HCT116 (cell line): ENCODE data around the gene GRM5.

Experiments used
- CEBPB ChIP-seq: IDR thresholded peaks from 2 replicates; pipeline ENCODE4 v1.6.1; 2012; ENCODE audit warnings: low read depth
- CTCF ChIP-seq, 3 experiments: fragments of 200-600 bp in 1 of 3; sonication (generic) in 1 of 3; IDR thresholded peaks in 2 of 3; conservative IDR thresholded peaks in 1 of 3; 2 replicates each; pipeline ENCODE4 v1.5.1; 2012 to 2017; ENCODE audit warnings: low read depth in 2 of 3, low read length in 2 of 3, antibody characterized with exemption in 1 of 3, borderline replicate concordance in 1 of 3, control low read depth in 1 of 3, mild to moderate bottlenecking in 1 of 3, mixed read lengths in 1 of 3, mixed run types in 1 of 3, moderate library complexity in 1 of 3; ENCODE audit not compliant: insufficient read depth in 1 of 3
- MAX ChIP-seq: IDR thresholded peaks from 2 replicates; pipeline ENCODE4 v1.6.1; 2012
- YY1 ChIP-seq: IDR thresholded peaks from 2 replicates; pipeline ENCODE4 v1.6.1; 2011; ENCODE audit warnings: low read length, low read depth, moderate library complexity, mild to moderate bottlenecking; ENCODE audit not compliant: insufficient replicate concordance; ENCODE audit errors: extremely low read depth

GRCh38 chr11:88801484-88802123 is 264.2 kb downstream of the GRM5 start:
- TF ChIP-seq MAX (no peak), CEBPB (no peak), YY1 (no peak), CTCF (IDR thresholded peaks at IDR 0.05 in 2 of 3, conservative IDR thresholded peaks at IDR 0.05 in 1 of 3; ENCODE audit: borderline replicate concordance in 1 of 3, insufficient read depth in 1 of 3, low read depth in 2 of 3, low read length in 2 of 3) (no peak)
